H1 (cell line): ENCODE data around the gene FRMD7.

ENCODE experiments used
- CBX5 ChIP-seq: fragments of 300-800, 300-1000 bp; sonication (generic); IDR thresholded peaks from 2 replicates; pipeline ENCODE4 v1.7.1; 2016; ENCODE audit warnings: antibody characterized with exemption, low read length, low read depth
- CHD2 ChIP-seq: IDR thresholded peaks from 2 replicates; pipeline ENCODE4 v1.6.1; 2012; ENCODE audit warnings: low read length, improper control_type of control experiment
- JUN ChIP-seq: IDR thresholded peaks from 2 replicates; pipeline ENCODE4 v1.6.1; 2011; ENCODE audit warnings: low read depth, mild to moderate bottlenecking, improper control_type of control experiment, low read length
- POLR2A ChIP-seq, 2 experiments: IDR thresholded peaks; 1 replicate in 1 of 2; 2 replicates in 1 of 2; pipeline ENCODE4 v1.6.1; 2011; ENCODE audit warnings: low read depth in 2 of 2, low read length in 2 of 2, mild to moderate bottlenecking in 2 of 2; ENCODE audit errors: control extremely low read depth in 1 of 2
- POLR2AphosphoS5 ChIP-seq: IDR thresholded peaks from 2 replicates; pipeline ENCODE4 v1.6.1; 2011; ENCODE audit warnings: low read depth, low read length

DNA sequence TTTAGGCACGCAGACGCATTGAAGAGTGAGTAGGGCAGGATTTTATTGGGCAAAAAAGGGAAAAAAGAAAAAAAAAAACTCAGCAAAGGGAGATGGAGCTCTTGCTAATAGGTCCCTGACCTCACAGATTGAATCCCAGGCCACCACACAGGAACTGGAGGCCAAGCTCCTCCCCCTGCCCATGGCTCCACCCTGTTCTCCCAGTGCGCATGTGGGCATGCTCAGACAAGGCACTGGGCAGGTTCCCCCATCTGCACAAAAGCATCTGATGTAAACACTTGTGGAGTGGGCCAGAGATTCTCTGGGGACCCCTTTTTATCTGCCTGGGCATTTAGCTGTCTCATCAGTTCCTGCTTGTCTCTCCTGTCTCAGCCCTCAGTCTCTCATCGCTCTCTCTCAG, 9.5 kb downstream of the FRMD7 start:
- no peak for TF ChIP-seq POLR2A (IDR thresholded peaks at IDR 0.05; ENCODE audit: control extremely low read depth in 1 of 2, low read depth in 2 of 2, low read length in 2 of 2)
- no peak for TF ChIP-seq CHD2
- no peak for TF ChIP-seq JUN
- no peak for TF ChIP-seq CBX5
- TF ChIP-seq POLR2AphosphoS5: no peak
